ENCODE data around the gene ZNF260. TPM values are rescaled to one million over a fixed set of nuclear protein-coding genes. Genes with fewer than 3 reads are reported as not detected.
"Not testable (repeated sequence)": the region's sequence is repeated elsewhere in the genome, so short reads cannot be mapped to it uniquely, and the experiment has no call there.

Gene ZNF260
- total RNA-seq, 1 donor = 5.7 TPM

- DNase-seq (ENCODE audit: low read depth in 2 of 3, low spot score in 2 of 3) = not testable (repeated sequence)
Measured at GRCh38 chr19:36490846-36491245, 37.2 kb downstream of the ZNF260 start.

- DNase-seq (ENCODE audit: low read depth in 2 of 3, low spot score in 2 of 3) = peak in 2 of 3 donors; percentile 91 to 95
Measured at GRCh38 chr19:36489920-36490415, 38.1 kb downstream of the ZNF260 start.

- peak; percentile 76 to 99 (median 96) for DNase-seq (ENCODE audit: low read depth in 2 of 3, low spot score in 2 of 3)
Measured at GRCh38 chr19:36489118-36489919, 38.8 kb downstream of the ZNF260 start, which contains the start of gene ZNF566. TSS of gene ZNF566 (minus strand) at chr19:36489561. CDS start at chr19:36476557, 13,004 bp downstream.

- DNase-seq (ENCODE audit: low read depth in 2 of 3, low spot score in 2 of 3) = peak in 2 of 3 donors; percentile 37 to 46
Measured at GRCh38 chr19:36488846-36489117, 39.3 kb downstream of the ZNF260 start.

- no peak for DNase-seq (ENCODE audit: low read depth in 2 of 3, low spot score in 2 of 3)
Measured at GRCh38 chr19:36488118-36488845, 39.8 kb downstream of the ZNF260 start.

GRCh38 chr19:36483653-36484052, 44.4 kb downstream of the ZNF260 start:
- DNase-seq (ENCODE audit: low read depth in 2 of 3, low spot score in 2 of 3) = peak in 1 of 3 donors; percentile 3

GRCh38 chr19:36482876-36483275, 45.2 kb downstream of the ZNF260 start:
- no peak for DNase-seq (ENCODE audit: low read depth in 2 of 3, low spot score in 2 of 3)

Other genes with a start within 250 kb of the ZNF260 start
- 4.0 TPM for gene ZFP14, start 149.1 kb downstream of the ZNF260 start, total RNA-seq
- gene ZFP82, start 109.6 kb downstream of the ZNF260 start, total RNA-seq = 3.0 TPM
- gene ZNF566, start 38.7 kb downstream of the ZNF260 start, total RNA-seq = 4.8 TPM
- gene ZNF529, start 45.0 kb upstream of the ZNF260 start, total RNA-seq = 13.7 TPM
- gene ZNF382, start 77.0 kb upstream of the ZNF260 start, total RNA-seq = 10.5 TPM
- 3.5 TPM for gene ZNF461, start 138.6 kb upstream of the ZNF260 start, total RNA-seq
- 2.4 TPM for gene ZNF567, start 159.3 kb upstream of the ZNF260 start, total RNA-seq
- 5.7 TPM for gene ZNF850, start 244.5 kb upstream of the ZNF260 start, total RNA-seq

Measured in hematopoietic multipotent progenitor cell (in vitro differentiated cells).